Stimulated activated CD4-positive, alpha-beta T cell treated with anti-CD3 and anti-CD28 coated beads, TNF-alpha, amount 100 ng/mL, for 1 hour (primary cell): ENCODE measurements around the gene OXGR1.
"Not testable (repeated sequence)": the region's sequence is repeated elsewhere in the genome, so short reads cannot be mapped to it uniquely, and the experiment has no call there.

Source experiments
- DNase-seq, 3 donors: peaks; one replicate each; pipeline ENCODE4 v3.0.0-alpha.2; 2020; ENCODE audit warnings: low read depth in 3 of 3, low spot score in 1 of 3

The OXGR1 gene

GRCh38 chr13:97005625-97006262, 11.5 kb upstream of the OXGR1 start:
- no peak for DNase-seq

GRCh38 chr13:97004886-97005285, 10.6 kb upstream of the OXGR1 start:
- DNase-seq, result no peak

DNA sequence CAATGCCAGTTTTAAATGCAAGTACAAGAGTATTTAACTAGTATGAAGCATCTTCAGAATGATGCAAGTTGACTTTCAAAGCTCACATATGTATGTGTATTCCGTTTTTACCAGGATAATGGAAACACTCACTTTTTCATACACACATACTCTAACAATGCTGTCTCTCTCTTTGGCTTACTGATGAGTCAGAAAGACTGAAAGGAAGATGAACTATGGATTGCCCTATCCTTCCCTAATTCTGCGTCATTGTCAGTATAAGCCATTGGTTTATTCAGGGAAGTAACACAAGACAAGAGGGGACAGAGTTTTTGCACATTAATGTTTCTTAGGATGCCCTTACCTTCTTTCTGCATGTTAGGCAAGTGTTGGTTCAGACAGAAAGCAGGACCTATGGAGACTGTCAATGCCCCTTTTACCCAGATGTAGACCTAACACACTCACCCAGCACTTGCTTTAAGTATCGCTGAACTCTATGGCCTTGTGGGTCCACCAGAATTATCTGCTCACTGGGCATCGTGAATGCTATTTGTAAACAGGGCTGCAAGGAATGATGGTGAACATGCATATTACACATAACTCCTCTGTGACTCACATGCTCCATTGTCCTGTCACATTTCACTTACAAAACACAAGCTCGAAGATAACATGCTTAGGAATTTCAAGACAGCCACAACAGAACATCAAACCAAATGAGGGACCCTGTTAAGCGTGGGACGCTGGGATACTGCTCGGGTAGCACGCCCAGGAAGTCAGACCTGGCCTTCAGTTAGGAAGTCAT, 10.0 kb upstream of the OXGR1 start:
- no peak for DNase-seq

DNA sequence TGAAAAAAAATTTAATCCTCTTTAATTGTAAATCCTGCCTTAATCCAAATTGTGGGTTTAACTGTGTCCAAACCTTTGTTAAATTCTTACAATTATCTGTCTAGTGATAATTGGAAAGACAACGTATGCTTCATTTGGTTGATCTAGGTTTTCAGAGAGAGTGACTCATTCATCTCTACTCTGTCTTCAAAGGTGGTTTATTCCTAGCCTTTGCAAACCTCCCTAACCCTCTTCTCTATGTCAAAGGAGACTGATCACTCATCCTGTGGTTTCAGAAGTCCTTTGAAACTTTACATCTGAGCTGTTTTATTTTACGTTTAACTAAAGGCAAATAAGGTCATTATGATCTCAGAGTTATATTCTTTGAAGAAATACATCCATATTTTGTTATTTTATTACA, 8.8 kb upstream of the OXGR1 start:
- no peak for DNase-seq

DNA sequence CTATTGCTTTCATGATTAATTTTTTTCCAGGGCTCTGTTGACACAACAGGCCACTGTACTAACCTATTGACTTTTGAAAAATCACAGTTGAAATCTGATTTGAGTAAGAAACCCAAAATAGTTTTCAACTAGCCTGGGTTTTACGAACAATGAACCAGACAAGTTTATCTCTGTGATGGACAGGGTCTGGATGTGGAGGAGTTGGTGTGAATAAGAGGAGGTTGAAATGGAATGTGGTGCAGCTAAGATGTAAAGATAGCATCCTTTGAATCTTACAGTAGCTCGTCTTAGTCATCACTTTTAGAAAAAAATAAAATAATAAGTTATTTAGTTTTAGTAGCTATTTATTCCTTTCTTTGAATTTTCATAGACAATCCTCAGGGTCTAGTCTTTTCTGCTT, 8.3 kb upstream of the OXGR1 start:
- DNase-seq, result no peak

DNA sequence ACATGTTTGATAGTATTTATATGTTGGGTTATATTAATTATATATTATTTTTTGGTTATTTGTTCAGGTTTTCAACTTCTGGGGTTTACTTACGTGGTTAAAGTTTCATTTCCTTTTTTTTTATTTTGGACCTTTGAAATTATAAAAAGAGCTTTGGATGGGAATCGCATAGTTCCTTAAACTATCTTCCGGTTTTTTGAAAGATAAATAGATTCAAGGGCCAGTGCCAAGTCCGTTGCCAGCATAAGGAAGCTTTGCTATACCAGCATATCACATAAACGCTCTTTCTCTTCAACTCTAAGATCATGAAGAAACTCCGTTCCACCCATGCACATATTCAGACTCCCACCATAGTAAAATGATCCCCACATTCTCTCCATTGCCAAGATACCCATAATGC, 7.4 kb upstream of the OXGR1 start:
- no peak for DNase-seq

DNA sequence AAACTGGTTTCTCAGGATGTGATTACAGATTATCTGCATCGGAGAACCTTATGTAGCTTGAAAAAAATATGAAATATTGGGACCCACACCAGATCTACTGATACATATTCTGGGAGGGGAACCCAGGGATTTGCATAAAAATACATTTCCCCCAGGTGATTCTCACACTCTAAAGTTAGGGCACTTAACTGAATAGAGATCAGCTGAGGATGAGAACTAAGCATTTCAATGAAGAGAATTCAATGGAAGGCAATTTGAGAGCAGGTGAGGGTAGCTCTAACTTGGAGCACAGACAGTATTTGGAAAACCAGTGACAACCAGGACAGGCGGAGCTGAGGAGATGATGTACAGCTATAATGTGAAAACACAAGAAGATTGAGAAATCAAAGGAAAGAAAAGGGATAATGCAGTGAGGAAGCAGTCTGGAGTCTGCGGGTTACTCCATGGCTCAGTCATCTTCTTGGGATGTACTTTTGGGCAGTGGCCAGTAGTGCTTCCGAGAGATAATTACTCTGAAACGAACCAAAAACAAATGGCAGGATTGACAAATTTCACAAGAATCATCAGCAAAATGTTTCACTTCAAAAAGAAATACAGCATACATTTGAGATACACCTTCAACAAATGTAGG, 6.1 kb upstream of the OXGR1 start:
- no peak for DNase-seq

DNA sequence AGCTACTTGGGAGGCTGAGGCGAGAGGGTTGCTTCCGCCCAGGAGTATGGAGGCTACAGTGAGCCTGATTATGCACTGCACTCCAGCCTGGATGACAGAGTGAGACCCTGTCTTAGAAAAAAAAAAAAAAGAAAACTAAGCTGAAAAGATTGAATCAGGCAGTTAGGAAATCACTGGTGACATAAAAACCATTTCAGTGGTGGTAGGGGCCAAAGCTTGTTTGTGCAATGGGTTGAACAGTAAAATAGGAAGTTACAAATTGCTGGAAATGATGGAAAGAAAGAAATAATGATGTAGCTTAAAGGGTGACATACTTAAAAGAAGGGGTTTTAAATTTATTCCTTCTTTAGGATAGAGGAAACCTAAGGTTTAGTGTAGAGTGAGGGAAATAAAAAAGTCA, 4.8 kb upstream of the OXGR1 start:
- DNase-seq, result no peak

- DNase-seq, result no peak
These were observed 3.8 kb upstream of the OXGR1 start for GRCh38 chr13:96998051-96998450.

DNA sequence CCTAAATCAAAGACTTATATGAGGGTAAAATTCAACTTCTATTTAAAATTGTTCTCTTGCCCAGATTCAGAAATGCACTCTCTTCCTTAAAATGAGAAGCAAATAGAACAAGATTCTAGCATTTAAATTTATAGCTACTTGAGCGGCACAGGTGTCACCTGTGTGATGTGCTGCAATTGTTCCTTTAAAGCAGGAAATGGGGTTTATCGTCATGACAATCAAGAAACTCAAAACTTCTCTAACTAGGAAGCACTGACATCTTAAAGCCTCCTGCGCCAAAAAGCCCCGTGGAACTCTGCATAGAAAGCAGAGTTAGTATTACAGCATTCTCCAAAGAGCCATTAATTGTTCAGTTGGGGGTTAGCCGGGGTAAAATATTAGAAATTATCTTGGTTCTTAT, 2.6 kb upstream of the OXGR1 start:
- DNase-seq, result no peak

- DNase-seq, result no peak
These were observed 1.8 kb upstream of the OXGR1 start for GRCh38 chr13:96996107-96996506.

- no peak for DNase-seq
These were observed 575 bp upstream of the OXGR1 start for GRCh38 chr13:96994858-96995243.

DNA sequence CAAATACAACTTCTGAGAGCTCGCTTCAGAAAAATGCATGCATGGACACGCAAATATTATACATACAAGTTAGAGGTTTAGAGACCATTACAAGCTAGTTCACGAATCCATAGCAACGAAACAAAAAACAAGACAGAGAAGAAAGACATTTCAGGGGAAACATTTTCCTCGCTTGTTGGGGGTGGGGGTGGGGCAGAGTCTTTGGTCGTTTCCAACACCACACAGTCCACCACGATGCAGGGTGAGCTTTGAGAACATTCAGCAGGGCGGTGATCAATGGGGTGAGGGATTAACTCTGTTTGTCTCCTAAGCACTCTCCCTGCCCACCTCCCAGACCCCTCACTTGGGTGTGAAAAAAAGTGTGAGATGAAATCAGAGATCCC, 651 bp downstream of the OXGR1 start:
- no peak for DNase-seq

GRCh38 chr13:96992633-96993032, 1.6 kb downstream of the OXGR1 start:
- DNase-seq, result no peak

- no peak for DNase-seq
These were observed 3.2 kb downstream of the OXGR1 start for GRCh38 chr13:96991072-96991471.

DNA sequence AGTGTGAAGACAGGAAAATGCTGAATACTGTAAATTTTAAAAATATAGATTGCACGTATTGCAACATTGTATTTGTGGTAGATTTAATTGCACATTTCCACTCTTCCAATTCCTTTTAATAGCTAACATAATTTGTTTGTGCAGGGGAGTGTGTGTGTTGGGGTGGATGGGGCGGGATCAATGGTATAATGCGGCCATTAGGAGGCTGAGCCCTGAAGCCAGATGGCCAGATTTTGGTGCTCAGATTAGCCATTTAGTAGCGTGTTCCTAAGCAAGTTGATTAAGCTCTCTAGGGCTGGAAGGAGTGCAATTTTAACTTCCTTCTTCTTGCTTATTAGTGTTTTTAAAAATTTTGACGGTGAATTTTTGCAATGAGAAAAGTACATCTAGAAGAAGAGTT, 5.8 kb downstream of the OXGR1 start:
- DNase-seq, result no peak

DNA sequence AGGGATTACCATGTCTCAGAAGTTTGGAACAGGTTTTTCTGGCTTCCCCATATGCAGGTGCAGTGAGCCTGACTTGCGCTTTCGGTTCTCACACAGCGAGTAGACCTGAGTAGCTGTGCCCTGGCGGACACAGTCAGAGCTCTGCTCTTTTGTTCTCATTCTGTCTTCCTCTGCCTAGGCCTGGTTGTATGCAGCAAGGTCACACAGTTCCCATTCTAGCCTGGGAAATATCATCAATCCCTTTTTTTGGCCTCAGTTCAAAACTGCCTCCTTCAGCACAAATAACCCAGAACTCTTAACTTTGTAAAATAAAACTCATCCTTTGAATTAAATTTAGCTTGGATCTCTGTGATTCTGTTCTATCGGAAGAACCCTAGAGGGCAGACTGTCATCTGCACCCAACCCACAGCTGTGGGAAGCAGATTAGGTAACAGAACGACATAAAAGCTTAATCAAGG, 10.2 kb downstream of the OXGR1 start:
- DNase-seq, result no peak

GRCh38 chr13:96982672-96983071, 11.6 kb downstream of the OXGR1 start:
- no peak for DNase-seq

DNA sequence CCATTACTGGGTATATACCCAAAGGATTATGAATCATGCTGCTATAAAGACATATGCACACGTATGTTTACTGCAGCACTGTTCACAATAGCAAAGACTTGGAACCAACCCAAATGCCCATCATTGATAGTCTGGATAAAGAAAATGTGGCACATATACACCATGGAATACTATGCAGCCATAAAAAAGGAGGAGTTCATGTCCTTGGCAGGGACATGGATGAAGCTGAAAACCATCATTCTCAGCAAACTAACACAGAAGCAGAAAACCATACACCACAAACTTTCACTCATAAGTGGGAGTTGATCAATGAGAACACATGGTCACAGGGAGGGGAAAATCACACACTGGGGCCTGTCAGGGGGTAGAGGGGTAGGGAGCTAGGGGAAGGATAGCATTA, 14.4 kb downstream of the OXGR1 start:
- DNase-seq, result not testable (repeated sequence)

- no peak for DNase-seq
These were observed 26.2 kb downstream of the OXGR1 start for GRCh38 chr13:96968027-96968426.

GRCh38 chr13:96967248-96967745, 27.0 kb downstream of the OXGR1 start:
- DNase-seq, result no peak

- no peak for DNase-seq
These were observed 27.7 kb downstream of the OXGR1 start for GRCh38 chr13:96966415-96967102.
